D721Med (cell line): ENCODE data around the gene GLI3.
"Not testable (repeated sequence)": the region's sequence is repeated elsewhere in the genome, so short reads cannot be mapped to it uniquely, and the experiment has no call there.

Experiments
- DNase-seq: peaks from one replicate; pipeline ENCODE4 v3.0.0; 2011; ENCODE audit warnings: low spot score; ENCODE audit not compliant: insufficient read length
- FAIRE-seq: peaks from 2 replicates; lab custom pipeline; 2011; peaks lifted over from hg19 to GRCh38; lab: Jason Lieb, UNC
- TF ChIP-seq, protein P1 (sequence below): IDR thresholded peaks from 2 replicates; pipeline ENCODE4 v1.5.1; 2012; ENCODE audit warnings: mild to moderate bottlenecking, control low read depth; ENCODE audit not compliant: insufficient read depth; ENCODE audit errors: missing control alignments

GLI3 gene

GRCh38 chr7:42212541-42213090 is 24.4 kb downstream of the GLI3 start:
- TF ChIP-seq, protein P1, sequence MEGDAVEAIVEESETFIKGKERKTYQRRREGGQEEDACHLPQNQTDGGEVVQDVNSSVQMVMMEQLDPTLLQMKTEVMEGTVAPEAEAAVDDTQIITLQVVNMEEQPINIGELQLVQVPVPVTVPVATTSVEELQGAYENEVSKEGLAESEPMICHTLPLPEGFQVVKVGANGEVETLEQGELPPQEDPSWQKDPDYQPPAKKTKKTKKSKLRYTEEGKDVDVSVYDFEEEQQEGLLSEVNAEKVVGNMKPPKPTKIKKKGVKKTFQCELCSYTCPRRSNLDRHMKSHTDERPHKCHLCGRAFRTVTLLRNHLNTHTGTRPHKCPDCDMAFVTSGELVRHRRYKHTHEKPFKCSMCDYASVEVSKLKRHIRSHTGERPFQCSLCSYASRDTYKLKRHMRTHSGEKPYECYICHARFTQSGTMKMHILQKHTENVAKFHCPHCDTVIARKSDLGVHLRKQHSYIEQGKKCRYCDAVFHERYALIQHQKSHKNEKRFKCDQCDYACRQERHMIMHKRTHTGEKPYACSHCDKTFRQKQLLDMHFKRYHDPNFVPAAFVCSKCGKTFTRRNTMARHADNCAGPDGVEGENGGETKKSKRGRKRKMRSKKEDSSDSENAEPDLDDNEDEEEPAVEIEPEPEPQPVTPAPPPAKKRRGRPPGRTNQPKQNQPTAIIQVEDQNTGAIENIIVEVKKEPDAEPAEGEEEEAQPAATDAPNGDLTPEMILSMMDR = no peak
- FAIRE-seq (no peak), DNase-seq (no peak)

- FAIRE-seq (no peak), DNase-seq (no peak)
- TF ChIP-seq, protein P1 = no peak
Measured at GRCh38 chr7:42211938-42212337, 25.1 kb downstream of the GLI3 start.

DNA sequence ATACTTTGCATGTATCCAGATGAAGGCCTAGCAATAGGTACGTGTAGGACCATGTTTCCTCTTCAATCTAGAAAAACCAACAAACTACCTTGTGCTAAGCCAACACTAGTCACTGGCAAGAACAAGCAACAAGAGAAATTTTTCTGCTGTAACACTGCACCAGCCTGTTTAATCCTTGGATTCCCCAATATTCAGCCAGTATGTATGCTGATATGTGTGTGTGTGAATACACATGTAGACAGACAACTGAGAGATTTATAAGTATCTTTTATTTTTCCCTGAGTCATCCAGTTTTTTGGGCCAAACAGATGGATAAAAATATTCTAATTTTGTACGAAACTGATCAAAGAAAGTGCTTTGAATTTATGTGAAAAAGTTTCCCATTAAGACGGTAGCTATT is 26.2 kb downstream of the GLI3 start:
- FAIRE-seq (no peak), DNase-seq (no peak)

DNA sequence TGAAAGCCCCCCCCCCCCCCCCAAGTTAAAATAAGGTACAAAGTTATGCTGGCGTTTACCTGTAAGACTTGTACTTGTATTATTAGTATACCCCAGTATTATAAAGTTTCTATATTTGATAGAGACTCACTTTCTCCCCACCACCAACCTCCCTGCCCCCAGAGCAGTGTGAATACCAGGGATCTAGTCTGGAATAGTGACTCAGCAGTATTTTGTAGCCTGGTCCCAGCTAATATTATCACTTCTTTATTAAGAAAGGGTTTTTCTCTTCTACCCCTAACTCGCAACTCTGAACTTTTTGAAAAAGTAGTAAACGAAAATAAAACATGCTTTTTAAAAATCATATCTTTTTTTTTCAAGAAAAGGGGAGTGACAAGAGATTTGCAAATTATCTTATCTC is 26.7 kb downstream of the GLI3 start:
- FAIRE-seq (no peak), DNase-seq (no peak)
- TF ChIP-seq, protein P1 = no peak

More for the DNA sequence above, 26.2 kb downstream of the GLI3 start:
- TF ChIP-seq, protein P1 = no peak

DNA sequence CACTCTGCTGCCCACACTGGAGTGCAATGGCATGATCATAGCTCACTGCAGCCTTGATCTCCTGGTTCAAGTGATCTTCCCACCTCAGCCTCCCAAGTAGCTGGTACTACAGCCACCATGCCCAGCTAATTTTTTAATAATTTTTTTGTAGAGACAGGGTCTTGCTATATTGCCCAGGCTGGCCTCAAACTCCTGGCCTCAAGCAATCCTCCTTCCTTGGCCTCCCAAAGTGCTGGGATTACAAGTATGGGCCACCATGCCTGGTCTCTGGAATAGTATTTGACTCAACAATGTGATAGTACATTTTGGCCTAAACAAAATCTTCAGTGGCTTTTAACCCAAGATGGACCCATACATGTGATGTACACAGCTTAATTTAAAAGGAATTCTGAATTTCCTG is 27.9 kb downstream of the GLI3 start:
- not testable (repeated sequence) for FAIRE-seq, DNase-seq

DNA sequence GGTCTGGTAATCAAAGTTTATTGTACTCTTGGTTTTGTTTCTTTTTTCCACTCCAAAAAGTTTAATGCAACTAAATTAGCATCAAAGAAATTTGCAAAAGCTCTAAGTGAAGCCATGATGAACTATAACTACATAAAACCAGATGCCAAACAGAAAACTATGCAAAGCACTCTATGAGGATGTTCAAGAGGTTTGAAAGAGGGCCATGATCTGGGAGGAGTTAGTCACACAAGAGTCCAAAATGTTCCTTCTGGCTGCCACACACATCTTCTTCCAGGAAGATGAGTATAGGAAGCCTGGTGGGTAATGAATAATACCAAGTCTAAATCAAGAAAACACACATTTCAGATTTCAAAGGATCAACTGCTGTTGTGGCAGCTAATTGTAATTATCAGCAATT is 28.4 kb downstream of the GLI3 start:
- TF ChIP-seq, protein P1 = no peak
- no peak for FAIRE-seq
- no peak for DNase-seq

GRCh38 chr7:42207420-42207819 is 29.6 kb downstream of the GLI3 start:
- TF ChIP-seq, protein P1 = no peak

GRCh38 chr7:42203336-42203735 is 33.7 kb downstream of the GLI3 start:
- FAIRE-seq (no peak), DNase-seq (no peak)
- TF ChIP-seq, protein P1 = no peak

More at GRCh38 chr7:42207420-42207819, 29.6 kb downstream of the GLI3 start:
- FAIRE-seq = no peak
- DNase-seq = no peak
